ENCODE data around the gene ZNF850.

Gene ZNF850

GRCh38 chr19:36688058-36688457, 84.5 kb downstream of the ZNF850 start:
- no peak for DNase-seq (ENCODE audit: low spot score)

GRCh38 chr19:36687214-36688056, 85.2 kb downstream of the ZNF850 start, which contains the start of gene ZNF567:
Gene ZNF567 (plus strand): TSS chr19:36687612. CDS start chr19:36694868, 7,256 bp downstream.
- peak; percentile 96 for DNase-seq (ENCODE audit: low spot score)

- no peak for DNase-seq (ENCODE audit: low spot score)
These were observed 86.0 kb downstream of the ZNF850 start for GRCh38 chr19:36686365-36687213.

DNA sequence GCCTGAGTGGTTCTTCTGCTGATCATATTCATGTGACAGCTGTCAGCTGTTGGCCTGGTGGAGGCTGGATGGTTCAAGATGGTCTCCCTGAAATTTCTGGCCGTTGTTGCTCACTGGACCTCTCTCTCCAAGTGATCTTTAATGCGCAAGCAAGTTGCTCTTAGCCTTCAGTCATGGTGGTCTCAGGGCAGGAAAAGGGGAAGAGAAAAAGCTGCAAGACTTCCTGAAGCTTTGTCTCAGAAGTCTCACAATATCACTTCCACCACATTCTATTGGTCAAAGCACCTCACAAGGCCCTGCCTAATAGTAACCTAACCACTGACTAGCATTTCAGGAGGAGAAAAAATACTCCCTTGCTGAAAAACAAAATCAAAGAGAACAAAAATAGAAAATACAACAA, 86.8 kb downstream of the ZNF850 start:
- no peak for DNase-seq (ENCODE audit: low spot score)

- no peak for DNase-seq (ENCODE audit: low spot score)
These were observed 93.2 kb downstream of the ZNF850 start for GRCh38 chr19:36679455-36679854.

GRCh38 chr19:36674201-36674600, 98.4 kb downstream of the ZNF850 start:
- DNase-seq (ENCODE audit: low spot score): no peak

- DNase-seq (ENCODE audit: low spot score): no peak
These were observed 100.2 kb downstream of the ZNF850 start for GRCh38 chr19:36672368-36672767.

GRCh38 chr19:36668646-36669045, 104.0 kb downstream of the ZNF850 start:
- no peak for DNase-seq (ENCODE audit: low spot score)

DNA sequence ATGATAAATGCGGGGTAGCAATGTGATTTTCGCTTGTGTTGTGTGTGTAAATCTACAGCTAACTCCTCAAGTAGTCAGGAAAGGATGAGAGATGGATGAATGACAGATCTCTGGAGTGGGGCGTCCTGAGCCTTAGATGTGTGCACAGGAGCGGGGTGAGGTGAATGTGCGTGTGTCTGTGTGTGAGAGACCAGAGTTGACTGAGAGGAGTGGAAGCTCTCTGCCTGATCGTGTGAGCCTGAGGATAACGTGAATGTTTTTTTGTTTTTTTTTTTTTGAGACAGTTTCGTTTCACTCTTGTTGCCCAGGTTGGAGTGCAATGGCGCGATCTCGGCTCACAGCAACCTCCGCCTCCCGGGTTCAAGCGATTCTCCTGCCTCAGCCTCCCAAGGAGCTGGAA, 106.8 kb downstream of the ZNF850 start:
- DNase-seq (ENCODE audit: low spot score): no peak

All from CD4-positive, alpha-beta T cell treated with Interleukin-6 at 100 ng/mL for 8 hours (primary cell).